OCI-LY7 (cell line): ENCODE results near the gene HOGA1.

Experiments
- CTCF ChIP-seq: fragments of 200-600 bp; sonication (generic); conservative IDR thresholded peaks from 2 replicates; pipeline ENCODE4 v1.5.1; 2014; ENCODE audit warnings: mild to moderate bottlenecking, antibody characterized with exemption, low read length, moderate library complexity, mixed read lengths
- EZH2phosphoT487 ChIP-seq: fragments of 200-600 bp; sonication (generic); IDR thresholded peaks from 2 replicates; pipeline ENCODE4 v1.6.1; 2018; ENCODE audit warnings: low read depth, borderline replicate concordance, mild to moderate bottlenecking, mixed run types, antibody characterized with exemption, low read length, moderate library complexity, mixed read lengths

- TF ChIP-seq CTCF (no peak), EZH2phosphoT487 (no peak)
Measured at GRCh38 chr10:97584798-97585438, 729 bp downstream of the HOGA1 start.
